DOHH2 (cell line): Measurements from ENCODE around the gene TNRC18.

Source experiments
- H3F3A ChIP-seq: fragments of 200-600 bp; sonication (generic), shearing (Covaris generic); 2 replicates; pipeline ENCODE4 v1.6.0; 2016; ENCODE audit warnings: antibody characterized with exemption, mild to moderate bottlenecking; ENCODE audit not compliant: control insufficient read depth, insufficient read depth
- H3K27ac ChIP-seq: fragments of 200-600 bp; sonication (generic); 2 replicates; pipeline ENCODE4 v1.5.1; 2014; ENCODE audit warnings: low read depth, mild to moderate bottlenecking, low read length, moderate library complexity
- H3K27me3 ChIP-seq: fragments of 200-600 bp; sonication (generic); 2 replicates; pipeline ENCODE4 v1.6.1; 2014; ENCODE audit warnings: mild to moderate bottlenecking, low read length, mixed read lengths; ENCODE audit not compliant: control insufficient read depth
- H3K36me3 ChIP-seq: fragments of 200-600 bp; sonication (generic); 2 replicates; pipeline ENCODE4 v1.6.1; 2014; ENCODE audit warnings: mild to moderate bottlenecking, low read length, moderate library complexity, mixed read lengths; ENCODE audit not compliant: control insufficient read depth
- H3K4me1 ChIP-seq: fragments of 200-600 bp; sonication (generic); 2 replicates; pipeline ENCODE4 v1.6.1; 2014; ENCODE audit warnings: mild to moderate bottlenecking, low read length, mixed read lengths; ENCODE audit not compliant: control insufficient read depth
- H3K4me2 ChIP-seq: fragments of 200-600 bp; sonication (generic); 2 replicates; pipeline ENCODE4 v1.6.0; 2014; ENCODE audit warnings: mild to moderate bottlenecking, low read length, moderate library complexity
- H3K4me3 ChIP-seq: fragments of 200-600 bp; sonication (generic); 2 replicates; pipeline ENCODE4 v1.5.1; 2014; ENCODE audit warnings: mild to moderate bottlenecking, low read length, mixed read lengths
- H3K79me2 ChIP-seq: fragments of 200-600 bp; sonication (generic); 2 replicates; pipeline ENCODE4 v1.6.1; 2014; ENCODE audit warnings: mild to moderate bottlenecking, low read length, mixed read lengths; ENCODE audit not compliant: control insufficient read depth
- H3K9me2 ChIP-seq: fragments of 200-600 bp; sonication (generic); replicated peaks from 2 replicates; pipeline ENCODE4 v1.6.1; 2014; ENCODE audit warnings: mild to moderate bottlenecking, low read length, mixed read lengths; ENCODE audit not compliant: control insufficient read depth
- H3K9me3 ChIP-seq: fragments of 200-600 bp; sonication (generic); 2 replicates; pipeline ENCODE4 v1.6.1; 2014; ENCODE audit warnings: antibody characterized with exemption, low read length, mixed read lengths; ENCODE audit not compliant: control insufficient read depth, insufficient read depth
- H4K20me1 ChIP-seq: fragments of 200-600 bp; sonication (generic); 2 replicates; pipeline ENCODE4 v1.6.0; 2014; ENCODE audit warnings: low read depth, mild to moderate bottlenecking, antibody characterized with exemption, low read length, moderate library complexity; ENCODE audit not compliant: control insufficient read depth, insufficient read depth
- EZH2phosphoT487 ChIP-seq: fragments of 200-600 bp; sonication (generic); IDR thresholded peaks from 2 replicates; pipeline ENCODE4 v1.6.1; 2017; ENCODE audit warnings: borderline replicate concordance, mild to moderate bottlenecking, antibody characterized with exemption, low read length, moderate library complexity, mixed read lengths
- TF ChIP-seq, protein P1 (sequence below): fragments of 200-600 bp; sonication (generic); IDR thresholded peaks from one replicate; pipeline ENCODE4 v1.5.1; 2014; ENCODE audit warnings: antibody characterized with exemption, mild to moderate bottlenecking, low read depth, low read length; ENCODE audit not compliant: poor library complexity, severe bottlenecking

TNRC18 gene

DNA sequence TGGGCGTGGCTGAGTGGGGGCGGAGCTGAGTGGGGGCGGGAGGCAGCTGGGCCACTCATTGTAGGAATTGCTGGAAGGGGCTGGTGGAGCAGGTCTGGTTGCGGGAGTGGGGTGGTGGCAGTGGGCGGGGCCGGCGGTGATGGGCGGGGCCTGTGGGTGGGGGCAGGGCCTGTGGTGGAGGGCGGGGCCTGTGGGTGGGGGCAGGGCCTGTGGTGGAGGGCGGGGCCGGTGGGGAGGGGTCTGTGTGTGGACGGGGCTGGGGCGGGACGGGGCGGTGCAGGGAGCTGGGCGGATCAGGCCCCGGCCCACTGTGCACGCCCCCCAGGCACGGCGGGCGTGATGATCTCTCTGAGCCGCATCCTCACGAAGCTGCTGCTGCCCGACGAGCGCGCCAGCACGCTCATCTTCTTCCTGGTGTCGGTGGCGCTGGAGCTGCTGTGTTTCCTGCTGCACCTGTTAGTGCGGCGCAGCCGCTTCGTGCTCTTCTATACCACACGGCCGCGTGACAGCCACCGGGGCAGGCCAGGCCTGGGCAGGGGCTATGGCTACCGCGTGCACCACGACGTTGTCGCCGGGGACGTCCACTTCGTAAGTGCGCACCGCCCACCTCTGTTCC is 126.9 kb downstream of the TNRC18 start:
- TF ChIP-seq EZH2phosphoT487: no peak
- H3K4me2 ChIP-seq: peak overlapping the region; percentile 95

DNA sequence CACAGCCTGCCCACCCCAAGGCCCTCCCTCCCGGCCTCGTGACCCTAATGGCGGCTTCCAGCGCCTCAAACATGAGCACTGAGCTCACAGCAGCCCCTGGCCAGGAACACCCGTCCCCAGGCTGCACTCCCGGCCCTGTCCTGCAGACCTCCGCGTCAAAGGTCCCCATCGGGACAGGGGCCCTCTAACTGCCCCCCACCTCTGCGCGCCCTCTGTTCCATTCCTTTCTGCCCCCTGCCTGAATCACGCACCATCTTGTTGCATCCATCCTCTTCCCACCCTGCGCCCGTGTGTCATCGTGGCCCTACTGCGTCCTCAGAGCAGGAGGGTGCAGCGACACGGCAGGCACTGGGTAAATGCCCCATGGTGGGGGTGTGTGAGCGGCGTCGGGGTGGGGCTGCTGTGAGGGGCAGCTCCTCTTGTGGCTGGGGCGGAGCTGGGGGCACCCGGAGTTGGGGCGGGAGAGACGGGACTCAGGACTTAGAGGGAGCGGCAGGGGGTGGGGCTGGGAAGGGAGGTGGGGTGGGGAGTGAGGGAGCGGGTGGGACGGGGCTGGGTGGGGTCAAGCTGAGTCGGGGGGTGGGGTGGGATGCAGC is 127.5 kb downstream of the TNRC18 start:
- TF ChIP-seq, protein P1, sequence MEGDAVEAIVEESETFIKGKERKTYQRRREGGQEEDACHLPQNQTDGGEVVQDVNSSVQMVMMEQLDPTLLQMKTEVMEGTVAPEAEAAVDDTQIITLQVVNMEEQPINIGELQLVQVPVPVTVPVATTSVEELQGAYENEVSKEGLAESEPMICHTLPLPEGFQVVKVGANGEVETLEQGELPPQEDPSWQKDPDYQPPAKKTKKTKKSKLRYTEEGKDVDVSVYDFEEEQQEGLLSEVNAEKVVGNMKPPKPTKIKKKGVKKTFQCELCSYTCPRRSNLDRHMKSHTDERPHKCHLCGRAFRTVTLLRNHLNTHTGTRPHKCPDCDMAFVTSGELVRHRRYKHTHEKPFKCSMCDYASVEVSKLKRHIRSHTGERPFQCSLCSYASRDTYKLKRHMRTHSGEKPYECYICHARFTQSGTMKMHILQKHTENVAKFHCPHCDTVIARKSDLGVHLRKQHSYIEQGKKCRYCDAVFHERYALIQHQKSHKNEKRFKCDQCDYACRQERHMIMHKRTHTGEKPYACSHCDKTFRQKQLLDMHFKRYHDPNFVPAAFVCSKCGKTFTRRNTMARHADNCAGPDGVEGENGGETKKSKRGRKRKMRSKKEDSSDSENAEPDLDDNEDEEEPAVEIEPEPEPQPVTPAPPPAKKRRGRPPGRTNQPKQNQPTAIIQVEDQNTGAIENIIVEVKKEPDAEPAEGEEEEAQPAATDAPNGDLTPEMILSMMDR: no peak
- TF ChIP-seq EZH2phosphoT487: no peak
- peaks cover 15% of the 10 kb centered on the region for H3K4me1 ChIP-seq
- no peaks in the 10 kb centered on the region for H3F3A ChIP-seq
- H3K27ac ChIP-seq: no peak overlapping the region
- no peaks in the 10 kb centered on the region for H3K9me2 ChIP-seq
- H3K9me3 ChIP-seq: no peaks in the 10 kb centered on the region
- no peaks in the 10 kb centered on the region for H3K79me2 ChIP-seq
- H3K27me3 ChIP-seq: peaks cover 5% of the 10 kb centered on the region
- no peaks in the 10 kb centered on the region for H3K36me3 ChIP-seq
- H3K4me2 ChIP-seq: no peak overlapping the region
- no peak overlapping the region for H3K4me3 ChIP-seq
- no peaks in the 10 kb centered on the region for H4K20me1 ChIP-seq

More for the DNA sequence above, 126.9 kb downstream of the TNRC18 start:
- peaks cover 5% of the 10 kb centered on the region for H3K27me3 ChIP-seq
- peaks cover 15% of the 10 kb centered on the region for H3K4me1 ChIP-seq
- no peaks in the 10 kb centered on the region for H3K79me2 ChIP-seq
- no peaks in the 10 kb centered on the region for H3K9me2 ChIP-seq
- H3K4me3 ChIP-seq: peak overlapping the region; percentile 76
- no peaks in the 10 kb centered on the region for H3K9me3 ChIP-seq
- H3K27ac ChIP-seq: no peak overlapping the region
- no peaks in the 10 kb centered on the region for H3K36me3 ChIP-seq
- H4K20me1 ChIP-seq: no peaks in the 10 kb centered on the region
- no peaks in the 10 kb centered on the region for H3F3A ChIP-seq

DNA sequence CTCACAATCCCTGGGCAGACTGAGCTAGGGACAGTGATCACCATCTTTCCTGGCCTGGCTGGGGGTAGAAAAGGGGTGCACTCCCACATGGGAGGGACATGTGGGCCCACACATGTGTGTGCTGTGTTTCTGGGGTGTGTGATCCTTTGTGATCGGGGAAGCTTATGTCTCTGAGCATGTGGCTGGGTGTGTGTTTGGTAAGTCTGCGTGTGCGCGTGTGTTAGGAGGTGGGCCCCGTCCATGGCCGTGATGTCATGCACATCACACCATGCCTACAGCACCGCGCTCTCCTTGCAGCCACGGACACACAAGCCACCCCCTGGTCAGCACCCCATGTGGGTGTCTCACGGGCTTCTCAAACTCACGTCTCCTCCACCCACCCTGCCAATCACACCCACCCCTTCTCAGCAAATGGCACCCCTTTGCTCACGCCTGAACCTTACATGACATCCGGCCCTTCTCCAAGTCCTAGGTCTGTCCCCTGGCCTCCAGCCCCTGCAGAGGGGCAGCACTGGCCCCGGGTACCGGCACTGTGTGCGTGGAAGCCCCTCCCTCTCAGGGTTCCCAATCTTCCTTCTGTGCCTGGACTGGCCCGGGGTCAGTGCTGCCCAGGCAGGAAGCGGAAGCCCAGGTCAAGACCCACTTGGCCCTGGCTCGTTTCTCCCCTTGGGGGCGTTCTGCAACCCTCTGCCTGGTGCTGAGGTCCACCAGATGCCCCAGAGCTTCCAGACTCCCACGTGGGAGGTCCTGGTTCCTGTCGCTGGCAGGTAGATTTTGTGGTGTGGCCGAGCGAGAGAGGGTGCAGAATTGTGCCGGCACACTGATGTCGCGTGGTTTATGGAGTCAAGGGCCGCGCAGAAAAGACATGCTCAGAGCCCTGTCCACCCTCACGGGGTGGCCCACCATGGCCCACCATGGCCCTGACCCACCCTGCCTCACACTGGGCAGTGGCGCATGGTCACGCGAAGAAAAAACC is 128.3 kb downstream of the TNRC18 start:
- Histone ChIP-seq H3F3A (no peaks in the 10 kb centered on the region), H3K9me3 (no peaks in the 10 kb centered on the region), H3K4me2 (no peak overlapping the region), H3K36me3 (no peaks in the 10 kb centered on the region), H3K27ac (no peak overlapping the region), H3K9me2 (no peaks in the 10 kb centered on the region), H3K4me1 (peaks cover 15% of the 10 kb centered on the region), H3K4me3 (no peak overlapping the region), H4K20me1 (no peaks in the 10 kb centered on the region), H3K79me2 (no peaks in the 10 kb centered on the region), H3K27me3 (peaks cover 5% of the 10 kb centered on the region)
- TF ChIP-seq EZH2phosphoT487: no peak
- TF ChIP-seq, protein P1: no peak
